NT2/D1 (cell line): ENCODE measurements around the gene LGALS7B.
"Not testable (repeated sequence)": the region's sequence is repeated elsewhere in the genome, so short reads cannot be mapped to it uniquely, and the experiment has no call there.

Experiments
- SUZ12 ChIP-seq: IDR thresholded peaks from 2 replicates; pipeline ENCODE4 v1.6.1; 2011; ENCODE audit not compliant: insufficient read length, insufficient read depth; ENCODE audit errors: extremely low read depth
- ZNF274 ChIP-seq: IDR thresholded peaks from 2 replicates; pipeline ENCODE4 v1.6.1; 2011; ENCODE audit warnings: mild to moderate bottlenecking, low read depth, low read length

DNA sequence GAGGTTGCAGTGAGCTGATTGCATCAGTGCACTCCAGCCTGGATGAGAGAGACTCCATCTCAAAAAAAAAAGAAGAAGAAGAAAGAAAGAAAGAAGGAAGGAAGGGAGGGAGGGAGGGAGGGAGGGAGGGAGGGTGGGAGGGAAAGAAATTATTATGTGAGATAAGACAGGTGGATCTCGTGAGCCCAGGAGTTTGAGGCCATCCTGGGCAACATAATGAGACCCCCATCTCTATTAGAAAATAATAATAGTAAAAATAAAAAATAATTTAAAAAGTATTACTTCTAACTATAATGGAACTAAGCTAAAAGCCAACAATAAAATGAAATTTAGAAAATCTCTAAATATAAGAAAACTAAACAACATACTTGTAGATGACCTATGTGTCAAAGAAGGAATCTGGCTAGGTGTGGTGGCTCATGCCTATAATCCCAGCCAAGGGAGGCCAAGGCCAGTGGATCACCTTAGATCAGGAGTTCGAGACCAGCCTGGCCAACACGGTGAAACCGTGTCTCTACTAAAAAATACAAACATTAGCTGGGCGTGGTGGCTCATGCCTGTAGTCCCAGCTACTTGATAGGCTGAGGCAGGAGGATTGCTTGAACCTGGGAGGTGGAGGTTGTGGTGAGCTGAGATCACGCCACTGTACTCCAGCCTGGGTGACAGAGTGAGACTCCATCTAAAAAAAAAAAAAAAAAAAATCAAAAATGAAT lies 28.0 kb upstream of the LGALS7B start:
- not testable (repeated sequence) for TF ChIP-seq ZNF274, SUZ12
